HepG2 (cell line): ENCODE results near the gene CFAP45. TPM values are rescaled to one million over a fixed set of nuclear protein-coding genes. Genes with fewer than 3 reads are reported as not detected.

Experiments used
- ATAC-seq: fragments of 200-7000 bp; cut with Tn5 transposase; 3 replicates; pipeline ENCODE4 v1.9.1; 2020; ENCODE audit warnings: mild to moderate bottlenecking, moderate library complexity
- BruUV-seq: library from RNA; stranded (reverse); fragments of 400-500 nt; replicated peaks from 2 replicates; lab custom pipeline; 2021; lab: Mats Ljungman, UMichigan
- CTCF ChIA-PET: fragments of 300-600 bp; formaldehyde crosslinking; extraction: SDS; loops from one replicate; lab custom pipeline; 2021; ENCODE audit warnings: low total read pairs, inconsistent platforms, low intra/inter-chr PET ratio; lab: Yijun Ruan, JAX
- POLR2A ChIA-PET: fragments of 350-600 bp; sonication (Branson Sonifier 250); formaldehyde crosslinking; loops from one replicate; lab custom pipeline; 2020; ENCODE audit warnings: antibody characterized with exemption, inconsistent platforms; lab: Yijun Ruan, JAX
- DNase-seq: peaks from one replicate; pipeline ENCODE4 v3.0.0-alpha.2; 2015; ENCODE audit warnings: low spot score
- FAIRE-seq: peaks from 3 replicates; lab custom pipeline; 2011; peaks lifted over from hg19 to GRCh38; lab: Jason Lieb, UNC
- H2AFZ ChIP-seq: one replicate; pipeline ENCODE4 v1.6.1; 2011; ENCODE audit warnings: low read length, inconsistent platforms
- H3K27ac ChIP-seq: fragments of 300-600 bp; 3 replicates; pipeline ENCODE4 v1.8.0; 2011; ENCODE audit warnings: mixed run types, mild to moderate bottlenecking, mixed read lengths, low read length, inconsistent platforms; ENCODE audit not compliant: insufficient read depth; ENCODE audit errors: extremely low read length
- H3K27me3 ChIP-seq, 2 experiments: fragments of 200-600 bp in 1 of 2; 2 replicates in 1 of 2; 3 replicates in 1 of 2; pipeline versions ENCODE4 v1.6.0 to v1.8.0; 2011; ENCODE audit warnings: low read length in 2 of 2, mild to moderate bottlenecking in 2 of 2, moderate library complexity in 2 of 2, inconsistent platforms in 1 of 2; ENCODE audit not compliant: insufficient read depth in 2 of 2, control insufficient read depth in 1 of 2
- H3K36me3 ChIP-seq, 2 experiments: fragments of 200-600 bp in 1 of 2; replicated peaks in 1 of 2; 2 replicates in 1 of 2; 3 replicates in 1 of 2; pipeline versions ENCODE4 v1.5.1 to v1.8.0; 2011; ENCODE audit warnings: low read length in 2 of 2, inconsistent platforms in 1 of 2; ENCODE audit not compliant: insufficient read depth in 2 of 2, control insufficient read depth in 1 of 2
- H3K4me1 ChIP-seq: 2 replicates; pipeline ENCODE4 v1.5.1; 2012; ENCODE audit warnings: low read length, inconsistent platforms; ENCODE audit not compliant: insufficient read depth
- H3K4me2 ChIP-seq: 2 replicates; pipeline ENCODE4 v1.6.0; 2011; ENCODE audit warnings: low read depth, low read length, inconsistent platforms
- H3K4me3 ChIP-seq, 3 experiments: fragments of 200-600 bp in 1 of 3; sonication (generic), shearing (Covaris generic) in 1 of 3; replicated peaks in 1 of 3; 2 replicates each; pipeline ENCODE4 v1.5.1; 2011 to 2016; ENCODE audit warnings: low read length in 3 of 3, inconsistent platforms in 2 of 3, low read depth in 2 of 3, mild to moderate bottlenecking in 2 of 3, control low read depth in 1 of 3, mixed read lengths in 1 of 3; ENCODE audit not compliant: insufficient read depth in 1 of 3
- H3K79me2 ChIP-seq: one replicate; pipeline ENCODE4 v1.6.1; 2011; ENCODE audit warnings: low read length, inconsistent platforms; ENCODE audit not compliant: insufficient read depth
- H3K9ac ChIP-seq: 2 replicates; pipeline ENCODE4 v1.6.0; 2011; ENCODE audit warnings: mild to moderate bottlenecking, low read depth, low read length, inconsistent platforms; ENCODE audit not compliant: insufficient read depth
- H3K9me3 ChIP-seq: 2 replicates; pipeline ENCODE4 v1.5.1; 2012; ENCODE audit warnings: mild to moderate bottlenecking, low read length
- H4K20me1 ChIP-seq: 2 replicates; pipeline ENCODE4 v1.6.0; 2011; ENCODE audit warnings: inconsistent platforms, mild to moderate bottlenecking, low read length, moderate library complexity; ENCODE audit not compliant: insufficient read depth
- MAFK ChIP-seq, 2 experiments: IDR thresholded peaks in 1 of 2; conservative IDR thresholded peaks in 1 of 2; 2 replicates each; pipeline ENCODE4 v1.6.1; 2011; ENCODE audit warnings: improper control_type of control experiment in 2 of 2, low read length in 2 of 2
- ZNF432 ChIP-seq: sonication (generic); formaldehyde crosslinking; IDR thresholded peaks from 2 replicates; pipeline ENCODE4 v1.5.0; 2020; ENCODE audit warnings: missing genetic modification reagents, mild to moderate bottlenecking, borderline replicate concordance
- ZNF597 ChIP-seq: sonication (generic); formaldehyde crosslinking; IDR thresholded peaks from 2 replicates; pipeline ENCODE4 v1.5.0; 2020; ENCODE audit warnings: missing genetic modification reagents
- ZNF615 ChIP-seq: sonication (generic); formaldehyde crosslinking; IDR thresholded peaks from 2 replicates; pipeline ENCODE4 v1.5.0; 2020; ENCODE audit warnings: mild to moderate bottlenecking, missing genetic modification reagents, borderline replicate concordance
- WGBS: methylation state at CpG from one replicate; pipeline ENCODE4 v1.1.6; 2017; ENCODE audit warnings: low lambda C conversion rate; 5-methylcytosine and 5-hydroxymethylcytosine counted together
- in situ Hi-C: cut with HindIII; loops from 2 replicates; pipeline ENCODE4 v1.10.0; 2017; ENCODE audit warnings: low pct_unique_long_range_greater_than_20kb; ENCODE audit not compliant: extremely low pct_ligation_motif_present
- intact Hi-C: fragments of 100-400 bp; cut with micrococcal nuclease; formaldehyde crosslinking; loops from one replicate; pipeline ENCODE4 v1.10.0; 2022; ENCODE audit not compliant: unreplicated experiment
- polyA plus RNA-seq, 8 experiments: library from polyadenylated mRNA; depleted of rRNA in 3 of 8; stranded (reverse) in 7 of 8; unstranded in 1 of 8; fragments of >200 nt; fragmentation: Illumina TruSeq in 4 of 8; extraction: Trizol in 4 of 8; gene quantifications; 2 replicates each; pipeline versions ENCODE4 v1.2.1 to v1.2.3, GENCODE V29; 2011 to 2016; ENCODE audit warnings: low read depth in 4 of 8, missing spikeins in 1 of 8, mixed read lengths in 1 of 8; ENCODE audit not compliant: insufficient read depth in 1 of 8
- total RNA-seq, 5 experiments: library from RNA; depleted of rRNA; stranded (reverse); fragments of >200 nt; fragmentation: Illumina TruSeq; extraction: Trizol; gene quantifications; 2 replicates each; pipeline ENCODE4 v1.2.3, GENCODE V29; 2016; ENCODE audit warnings: low read depth in 1 of 5
- TF ChIP-seq, protein P1 (sequence below): sonication (generic); formaldehyde crosslinking; IDR thresholded peaks from 2 replicates; pipeline ENCODE4 v1.8.0; 2022; ENCODE audit warnings: mild to moderate bottlenecking, missing genetic modification reagents, moderate library complexity

The CFAP45 gene
- total and polyA plus RNA-seq, 2 of the 13 experiments (the other 11 are each of a cell fraction or from before 2014, with no cell fraction given) = not detected

GRCh38 chr1:159830722-159831121, 69.2 kb downstream of the CFAP45 start:
- no peak for ATAC-seq
- H4K20me1 ChIP-seq = no peaks in the 10 kb centered on the region
- ChIA-PET POLR2A (no interaction called here), CTCF (no interaction called here)
- no TSS peak for BruUV-seq
- H3K27ac ChIP-seq = no peak overlapping the region
- intact Hi-C loops = no loop called here
- no peak for FAIRE-seq
- no peak overlapping the region for H2AFZ ChIP-seq
- H3K4me1 ChIP-seq = peaks cover 5% of the 10 kb centered on the region
- no peak for TF ChIP-seq ZNF615 (CRISPR knock-in tag)
- no peak for TF ChIP-seq ZNF597 (CRISPR knock-in tag)
- TF ChIP-seq, protein P1, sequence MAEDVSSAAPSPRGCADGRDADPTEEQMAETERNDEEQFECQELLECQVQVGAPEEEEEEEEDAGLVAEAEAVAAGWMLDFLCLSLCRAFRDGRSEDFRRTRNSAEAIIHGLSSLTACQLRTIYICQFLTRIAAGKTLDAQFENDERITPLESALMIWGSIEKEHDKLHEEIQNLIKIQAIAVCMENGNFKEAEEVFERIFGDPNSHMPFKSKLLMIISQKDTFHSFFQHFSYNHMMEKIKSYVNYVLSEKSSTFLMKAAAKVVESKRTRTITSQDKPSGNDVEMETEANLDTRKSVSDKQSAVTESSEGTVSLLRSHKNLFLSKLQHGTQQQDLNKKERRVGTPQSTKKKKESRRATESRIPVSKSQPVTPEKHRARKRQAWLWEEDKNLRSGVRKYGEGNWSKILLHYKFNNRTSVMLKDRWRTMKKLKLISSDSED = no peak
- WGBS = 38% methylated on average over 8 of the region's 8 CpGs
- H3K9me3 ChIP-seq = no peaks in the 10 kb centered on the region
- no peak overlapping the region for H3K9ac ChIP-seq
- no peaks in the 10 kb centered on the region for H3K36me3 ChIP-seq
- no peak overlapping the region for H3K4me2 ChIP-seq
- no peaks in the 10 kb centered on the region for H3K79me2 ChIP-seq
- H3K27me3 ChIP-seq = peaks cover 3 to 12% of the 10 kb centered on the region in 2 experiments; a peak in 4 of 5 replicates
- in situ Hi-C loops = no loop called here
- DNase-seq = no peak
- H3K4me3 ChIP-seq = no peak overlapping the region

GRCh38 chr1:159829822-159830465, 70.0 kb downstream of the CFAP45 start:
- H2AFZ ChIP-seq = no peak overlapping the region
- no peaks in the 10 kb centered on the region for H4K20me1 ChIP-seq
- 28% methylated on average over 11 of the region's 18 CpGs for WGBS
- no peak for DNase-seq
- no peak for FAIRE-seq
- no peak overlapping the region for H3K27ac ChIP-seq
- ChIA-PET POLR2A (no interaction called here), CTCF (no interaction called here)
- no peaks in the 10 kb centered on the region for H3K79me2 ChIP-seq
- no peaks in the 10 kb centered on the region for H3K36me3 ChIP-seq
- TF ChIP-seq MAFK (conservative IDR thresholded peaks at IDR 0.05 in 1 of 2, IDR thresholded peaks at IDR 0.05 in 1 of 2; ENCODE audit: low read length in 2 of 2) (0 out of 4 replicates have a peak, but pooled peaks of 1 of the 2 experiments have one; percentile 4), ZNF432 (CRISPR knock-in tag) (no peak)
- H3K9ac ChIP-seq = no peak overlapping the region
- in situ Hi-C loops = no loop called here
- peaks cover 3 to 12% of the 10 kb centered on the region in 2 experiments; a peak in 4 of 5 replicates for H3K27me3 ChIP-seq
- H3K4me1 ChIP-seq = peaks cover 12% of the 10 kb centered on the region
- H3K4me3 ChIP-seq = no peak overlapping the region
- ATAC-seq = no peak
- no peaks in the 10 kb centered on the region for H3K9me3 ChIP-seq
- intact Hi-C loops = loop anchor here (2.0 kb wide), 1 partner anchor 31 kb away; no protein-coding TSS in a partner anchor
- no TSS peak for BruUV-seq
- no peak overlapping the region for H3K4me2 ChIP-seq
